ENCODE results near the gene MEX3B.

MEX3B gene

DNA sequence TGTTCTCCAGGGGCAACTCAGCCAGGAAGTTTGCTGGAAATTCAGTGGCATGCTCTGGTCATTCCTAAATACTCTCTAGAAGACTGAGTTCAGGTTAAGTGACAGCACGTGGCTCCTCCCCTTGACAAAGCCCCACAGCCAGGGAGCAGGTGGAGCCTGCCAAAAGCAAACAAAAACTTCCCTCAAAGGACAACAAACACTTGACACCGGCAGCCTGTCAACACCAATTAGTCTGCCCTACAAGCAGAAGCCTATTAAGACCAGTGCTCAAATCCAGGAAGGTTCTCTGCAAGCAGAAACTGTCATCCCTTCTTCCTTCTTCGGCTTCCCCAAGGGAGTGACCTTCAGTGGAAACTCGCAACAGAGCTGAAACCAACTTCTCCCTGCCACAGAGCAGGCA lies 5.0 kb downstream of the MEX3B start (continued):
- no peak for TF ChIP-seq ZNF138 (tag by site-specific recombination; IDR thresholded peaks at IDR 0.05; ENCODE audit: borderline replicate concordance)
- no peak for TF ChIP-seq HOXC10 (CRISPR knock-in tag; IDR thresholded peaks at IDR 0.05)
- peak; percentile 77 for TF ChIP-seq ZEB2 (tag by site-specific recombination; IDR thresholded peaks at IDR 0.05)
- TF ChIP-seq MYNN (tag by site-specific recombination; IDR thresholded peaks at IDR 0.05; ENCODE audit: borderline replicate concordance): no peak
- TF ChIP-seq, protein P1, sequence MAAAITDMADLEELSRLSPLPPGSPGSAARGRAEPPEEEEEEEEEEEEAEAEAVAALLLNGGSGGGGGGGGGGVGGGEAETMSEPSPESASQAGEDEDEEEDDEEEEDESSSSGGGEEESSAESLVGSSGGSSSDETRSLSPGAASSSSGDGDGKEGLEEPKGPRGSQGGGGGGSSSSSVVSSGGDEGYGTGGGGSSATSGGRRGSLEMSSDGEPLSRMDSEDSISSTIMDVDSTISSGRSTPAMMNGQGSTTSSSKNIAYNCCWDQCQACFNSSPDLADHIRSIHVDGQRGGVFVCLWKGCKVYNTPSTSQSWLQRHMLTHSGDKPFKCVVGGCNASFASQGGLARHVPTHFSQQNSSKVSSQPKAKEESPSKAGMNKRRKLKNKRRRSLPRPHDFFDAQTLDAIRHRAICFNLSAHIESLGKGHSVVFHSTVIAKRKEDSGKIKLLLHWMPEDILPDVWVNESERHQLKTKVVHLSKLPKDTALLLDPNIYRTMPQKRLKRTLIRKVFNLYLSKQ (tag by site-specific recombination; IDR thresholded peaks at IDR 0.05; ENCODE audit: borderline replicate concordance): no peak
- TF ChIP-seq TCF7L2 (IDR thresholded peaks at IDR 0.05; ENCODE audit: borderline replicate concordance, low read depth, low read length): no peak
- TF ChIP-seq, protein P2, sequence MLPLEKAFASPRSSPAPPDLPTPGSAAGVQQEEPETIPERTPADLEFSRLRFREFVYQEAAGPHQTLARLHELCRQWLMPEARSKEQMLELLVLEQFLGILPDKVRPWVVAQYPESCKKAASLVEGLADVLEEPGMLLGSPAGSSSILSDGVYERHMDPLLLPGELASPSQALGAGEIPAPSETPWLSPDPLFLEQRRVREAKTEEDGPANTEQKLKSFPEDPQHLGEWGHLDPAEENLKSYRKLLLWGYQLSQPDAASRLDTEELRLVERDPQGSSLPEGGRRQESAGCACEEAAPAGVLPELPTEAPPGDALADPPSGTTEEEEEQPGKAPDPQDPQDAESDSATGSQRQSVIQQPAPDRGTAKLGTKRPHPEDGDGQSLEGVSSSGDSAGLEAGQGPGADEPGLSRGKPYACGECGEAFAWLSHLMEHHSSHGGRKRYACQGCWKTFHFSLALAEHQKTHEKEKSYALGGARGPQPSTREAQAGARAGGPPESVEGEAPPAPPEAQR (tag by site-specific recombination; IDR thresholded peaks at IDR 0.05): no peak
- TF ChIP-seq IKZF3 (tag by site-specific recombination; IDR thresholded peaks at IDR 0.05): peak; percentile 84; the same call in 1 of the 2 replicates
- no peak for TF ChIP-seq ZNF202 (tag by site-specific recombination; IDR thresholded peaks at IDR 0.05; ENCODE audit: borderline replicate concordance)
- TF ChIP-seq ZNF10 (tag by site-specific recombination; IDR thresholded peaks at IDR 0.05): no peak; the same call in 1 of the 2 replicates
- no peak for TF ChIP-seq ZNF311 (tag by site-specific recombination; IDR thresholded peaks at IDR 0.05; ENCODE audit: borderline replicate concordance)
- TF ChIP-seq, protein P3, sequence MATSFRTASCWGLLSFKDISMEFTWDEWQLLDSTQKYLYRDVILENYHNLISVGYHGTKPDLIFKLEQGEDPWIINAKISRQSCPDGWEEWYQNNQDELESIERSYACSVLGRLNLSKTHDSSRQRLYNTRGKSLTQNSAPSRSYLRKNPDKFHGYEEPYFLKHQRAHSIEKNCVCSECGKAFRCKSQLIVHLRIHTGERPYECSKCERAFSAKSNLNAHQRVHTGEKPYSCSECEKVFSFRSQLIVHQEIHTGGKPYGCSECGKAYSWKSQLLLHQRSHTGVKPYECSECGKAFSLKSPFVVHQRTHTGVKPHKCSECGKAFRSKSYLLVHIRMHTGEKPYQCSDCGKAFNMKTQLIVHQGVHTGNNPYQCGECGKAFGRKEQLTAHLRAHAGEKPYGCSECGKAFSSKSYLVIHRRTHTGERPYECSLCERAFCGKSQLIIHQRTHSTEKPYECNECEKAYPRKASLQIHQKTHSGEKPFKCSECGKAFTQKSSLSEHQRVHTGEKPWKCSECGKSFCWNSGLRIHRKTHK (tag by site-specific recombination; IDR thresholded peaks at IDR 0.05): no peak
- TF ChIP-seq, protein P4, sequence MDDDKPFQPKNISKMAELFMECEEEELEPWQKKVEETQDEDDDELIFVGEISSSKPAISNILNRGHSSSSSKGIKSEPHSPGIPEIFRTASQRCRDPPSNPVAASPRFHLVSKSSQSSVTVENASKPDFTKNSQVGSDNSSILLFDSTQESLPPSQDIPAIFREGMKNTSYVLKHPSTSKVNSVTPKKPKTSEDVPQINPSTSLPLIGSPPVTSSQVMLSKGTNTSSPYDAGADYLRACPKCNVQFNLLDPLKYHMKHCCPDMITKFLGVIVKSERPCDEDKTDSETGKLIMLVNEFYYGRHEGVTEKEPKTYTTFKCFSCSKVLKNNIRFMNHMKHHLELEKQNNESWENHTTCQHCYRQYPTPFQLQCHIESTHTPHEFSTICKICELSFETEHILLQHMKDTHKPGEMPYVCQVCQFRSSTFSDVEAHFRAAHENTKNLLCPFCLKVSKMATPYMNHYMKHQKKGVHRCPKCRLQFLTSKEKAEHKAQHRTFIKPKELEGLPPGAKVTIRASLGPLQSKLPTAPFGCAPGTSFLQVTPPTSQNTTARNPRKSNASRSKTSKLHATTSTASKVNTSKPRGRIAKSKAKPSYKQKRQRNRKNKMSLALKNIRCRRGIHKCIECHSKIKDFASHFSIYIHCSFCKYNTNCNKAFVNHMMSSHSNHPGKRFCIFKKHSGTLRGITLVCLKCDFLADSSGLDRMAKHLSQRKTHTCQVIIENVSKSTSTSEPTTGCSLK (tag by site-specific recombination; IDR thresholded peaks at IDR 0.05): no peak
- peak; percentile 99 for TF ChIP-seq WT1 (tag by site-specific recombination; IDR thresholded peaks at IDR 0.05)
- TF ChIP-seq, protein P5, sequence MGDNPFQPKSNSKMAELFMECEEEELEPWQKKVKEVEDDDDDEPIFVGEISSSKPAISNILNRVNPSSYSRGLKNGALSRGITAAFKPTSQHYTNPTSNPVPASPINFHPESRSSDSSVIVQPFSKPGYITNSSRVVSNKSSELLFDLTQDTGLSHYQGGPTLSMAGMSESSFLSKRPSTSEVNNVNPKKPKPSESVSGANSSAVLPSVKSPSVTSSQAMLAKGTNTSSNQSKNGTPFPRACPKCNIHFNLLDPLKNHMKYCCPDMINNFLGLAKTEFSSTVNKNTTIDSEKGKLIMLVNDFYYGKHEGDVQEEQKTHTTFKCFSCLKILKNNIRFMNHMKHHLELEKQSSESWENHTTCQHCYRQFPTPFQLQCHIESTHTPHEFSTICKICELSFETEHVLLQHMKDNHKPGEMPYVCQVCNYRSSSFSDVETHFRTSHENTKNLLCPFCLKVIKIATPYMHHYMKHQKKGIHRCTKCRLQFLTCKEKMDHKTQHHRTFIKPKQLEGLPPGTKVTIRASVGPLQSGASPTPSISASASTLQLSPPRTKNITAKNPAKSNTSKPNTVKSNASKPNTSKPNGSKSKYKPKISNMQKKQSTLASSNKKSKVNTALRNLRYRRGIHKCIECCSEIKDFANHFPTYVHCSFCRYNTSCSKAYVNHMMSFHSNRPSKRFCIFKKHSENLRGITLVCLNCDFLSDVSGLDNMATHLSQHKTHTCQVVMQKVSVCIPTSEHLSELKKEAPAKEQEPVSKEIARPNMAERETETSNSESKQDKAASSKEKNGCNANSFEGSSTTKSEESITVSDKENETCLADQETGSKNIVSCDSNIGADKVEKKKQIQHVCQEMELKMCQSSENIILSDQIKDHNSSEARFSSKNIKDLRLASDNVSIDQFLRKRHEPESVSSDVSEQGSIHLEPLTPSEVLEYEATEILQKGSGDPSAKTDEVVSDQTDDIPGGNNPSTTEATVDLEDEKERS (tag by site-specific recombination; IDR thresholded peaks at IDR 0.05): no peak
- no peak for TF ChIP-seq ZNF391 (tag by site-specific recombination; IDR thresholded peaks at IDR 0.05; ENCODE audit: borderline replicate concordance, low read depth)
- TF ChIP-seq, protein P6, sequence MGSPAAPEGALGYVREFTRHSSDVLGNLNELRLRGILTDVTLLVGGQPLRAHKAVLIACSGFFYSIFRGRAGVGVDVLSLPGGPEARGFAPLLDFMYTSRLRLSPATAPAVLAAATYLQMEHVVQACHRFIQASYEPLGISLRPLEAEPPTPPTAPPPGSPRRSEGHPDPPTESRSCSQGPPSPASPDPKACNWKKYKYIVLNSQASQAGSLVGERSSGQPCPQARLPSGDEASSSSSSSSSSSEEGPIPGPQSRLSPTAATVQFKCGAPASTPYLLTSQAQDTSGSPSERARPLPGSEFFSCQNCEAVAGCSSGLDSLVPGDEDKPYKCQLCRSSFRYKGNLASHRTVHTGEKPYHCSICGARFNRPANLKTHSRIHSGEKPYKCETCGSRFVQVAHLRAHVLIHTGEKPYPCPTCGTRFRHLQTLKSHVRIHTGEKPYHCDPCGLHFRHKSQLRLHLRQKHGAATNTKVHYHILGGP (tag by site-specific recombination; IDR thresholded peaks at IDR 0.05): no peak
- TF ChIP-seq ZSCAN23 (tag by site-specific recombination; IDR thresholded peaks at IDR 0.05): peak; percentile 74; the same call in 1 of the 2 replicates
- TF ChIP-seq ZNF660 (tag by site-specific recombination; IDR thresholded peaks at IDR 0.05): no peak
- 0 out of 2 replicates have a peak, but pooled peaks have one; percentile 11 for TF ChIP-seq ZIC2 (tag by site-specific recombination; IDR thresholded peaks at IDR 0.05)
- TF ChIP-seq ZNF701 (tag by site-specific recombination; IDR thresholded peaks at IDR 0.05): no peak
- TF ChIP-seq ZNF114 (tag by site-specific recombination; IDR thresholded peaks at IDR 0.05): no peak
- TF ChIP-seq, protein P7, sequence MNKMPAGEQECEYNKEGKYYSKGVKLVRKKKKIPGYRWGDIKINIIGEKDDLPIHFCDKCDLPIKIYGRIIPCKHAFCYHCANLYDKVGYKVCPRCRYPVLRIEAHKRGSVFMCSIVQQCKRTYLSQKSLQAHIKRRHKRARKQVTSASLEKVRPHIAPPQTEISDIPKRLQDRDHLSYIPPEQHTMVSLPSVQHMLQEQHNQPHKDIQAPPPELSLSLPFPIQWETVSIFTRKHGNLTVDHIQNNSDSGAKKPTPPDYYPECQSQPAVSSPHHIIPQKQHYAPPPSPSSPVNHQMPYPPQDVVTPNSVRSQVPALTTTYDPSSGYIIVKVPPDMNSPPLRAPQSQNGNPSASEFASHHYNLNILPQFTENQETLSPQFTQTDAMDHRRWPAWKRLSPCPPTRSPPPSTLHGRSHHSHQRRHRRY (tag by site-specific recombination; IDR thresholded peaks at IDR 0.05): no peak
- peak; percentile 62 for TF ChIP-seq ZNF561 (tag by site-specific recombination; IDR thresholded peaks at IDR 0.05; ENCODE audit: borderline replicate concordance)
- TF ChIP-seq ZNF530 (tag by site-specific recombination; IDR thresholded peaks at IDR 0.05; ENCODE audit: low read depth): no peak

Measured in HEK293 (cell line).